ENCODE measurements around the gene BPNT1.

DNA sequence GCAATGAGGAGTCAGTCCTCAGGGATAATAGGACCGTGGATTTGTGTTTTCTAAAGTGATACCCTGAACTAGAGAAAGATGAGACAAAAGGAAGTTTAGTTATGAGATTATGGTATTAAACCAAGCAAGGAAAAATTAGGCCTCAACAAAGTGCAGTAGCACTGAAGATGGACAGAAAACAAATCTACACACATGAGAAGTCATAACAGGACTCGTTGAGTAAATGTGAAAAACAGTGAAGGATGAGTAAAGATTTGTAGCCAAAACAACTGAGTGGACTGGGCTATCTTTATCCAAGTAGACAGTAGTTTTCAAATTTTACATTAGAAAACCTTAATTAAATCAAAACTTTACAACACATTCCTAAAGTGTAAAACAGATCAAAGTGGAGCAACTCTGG, 58.3 kb downstream of the BPNT1 start:
- TF ChIP-seq, protein P1, sequence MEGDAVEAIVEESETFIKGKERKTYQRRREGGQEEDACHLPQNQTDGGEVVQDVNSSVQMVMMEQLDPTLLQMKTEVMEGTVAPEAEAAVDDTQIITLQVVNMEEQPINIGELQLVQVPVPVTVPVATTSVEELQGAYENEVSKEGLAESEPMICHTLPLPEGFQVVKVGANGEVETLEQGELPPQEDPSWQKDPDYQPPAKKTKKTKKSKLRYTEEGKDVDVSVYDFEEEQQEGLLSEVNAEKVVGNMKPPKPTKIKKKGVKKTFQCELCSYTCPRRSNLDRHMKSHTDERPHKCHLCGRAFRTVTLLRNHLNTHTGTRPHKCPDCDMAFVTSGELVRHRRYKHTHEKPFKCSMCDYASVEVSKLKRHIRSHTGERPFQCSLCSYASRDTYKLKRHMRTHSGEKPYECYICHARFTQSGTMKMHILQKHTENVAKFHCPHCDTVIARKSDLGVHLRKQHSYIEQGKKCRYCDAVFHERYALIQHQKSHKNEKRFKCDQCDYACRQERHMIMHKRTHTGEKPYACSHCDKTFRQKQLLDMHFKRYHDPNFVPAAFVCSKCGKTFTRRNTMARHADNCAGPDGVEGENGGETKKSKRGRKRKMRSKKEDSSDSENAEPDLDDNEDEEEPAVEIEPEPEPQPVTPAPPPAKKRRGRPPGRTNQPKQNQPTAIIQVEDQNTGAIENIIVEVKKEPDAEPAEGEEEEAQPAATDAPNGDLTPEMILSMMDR (IDR thresholded peaks at IDR 0.05; ENCODE audit: low read depth, low read length) = no peak
- no peak for TF ChIP-seq POLR2A (IDR thresholded peaks at IDR 0.05; ENCODE audit: extremely low read depth, insufficient read length)
- TF ChIP-seq, protein P2, sequence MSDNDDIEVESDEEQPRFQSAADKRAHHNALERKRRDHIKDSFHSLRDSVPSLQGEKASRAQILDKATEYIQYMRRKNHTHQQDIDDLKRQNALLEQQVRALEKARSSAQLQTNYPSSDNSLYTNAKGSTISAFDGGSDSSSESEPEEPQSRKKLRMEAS (IDR thresholded peaks at IDR 0.05; ENCODE audit: low read depth, low read length) = no peak

Measured in NB4 (cell line).